HepG2 (cell line): ENCODE data around the gene CCDC7. TPM values are rescaled to one million over a fixed set of nuclear protein-coding genes. Genes with fewer than 3 reads are reported as not detected.

ENCODE experiments used
- ATAC-seq: fragments of 200-7000 bp; cut with Tn5 transposase; 3 replicates; pipeline ENCODE4 v1.9.1; 2020; ENCODE audit warnings: mild to moderate bottlenecking, moderate library complexity
- BruUV-seq: library from RNA; stranded (reverse); fragments of 400-500 nt; replicated peaks from 2 replicates; lab custom pipeline; 2021; lab: Mats Ljungman, UMichigan
- CTCF ChIA-PET: fragments of 300-600 bp; formaldehyde crosslinking; extraction: SDS; loops from one replicate; lab custom pipeline; 2021; ENCODE audit warnings: low total read pairs, inconsistent platforms, low intra/inter-chr PET ratio; lab: Yijun Ruan, JAX
- POLR2A ChIA-PET: fragments of 350-600 bp; sonication (Branson Sonifier 250); formaldehyde crosslinking; loops from one replicate; lab custom pipeline; 2020; ENCODE audit warnings: antibody characterized with exemption, inconsistent platforms; lab: Yijun Ruan, JAX
- DNase-seq: peaks from one replicate; pipeline ENCODE4 v3.0.0-alpha.2; 2015; ENCODE audit warnings: low spot score
- FAIRE-seq: peaks from 3 replicates; lab custom pipeline; 2011; peaks lifted over from hg19 to GRCh38; lab: Jason Lieb, UNC
- H2AFZ ChIP-seq: one replicate; pipeline ENCODE4 v1.6.1; 2011; ENCODE audit warnings: low read length, inconsistent platforms
- H3K27ac ChIP-seq: fragments of 300-600 bp; 3 replicates; pipeline ENCODE4 v1.8.0; 2011; ENCODE audit warnings: mixed run types, mild to moderate bottlenecking, mixed read lengths, low read length, inconsistent platforms; ENCODE audit not compliant: insufficient read depth; ENCODE audit errors: extremely low read length
- H3K27me3 ChIP-seq, 2 experiments: fragments of 200-600 bp in 1 of 2; 2 replicates in 1 of 2; 3 replicates in 1 of 2; pipeline versions ENCODE4 v1.6.0 to v1.8.0; 2011; ENCODE audit warnings: low read length in 2 of 2, mild to moderate bottlenecking in 2 of 2, moderate library complexity in 2 of 2, inconsistent platforms in 1 of 2; ENCODE audit not compliant: insufficient read depth in 2 of 2, control insufficient read depth in 1 of 2
- H3K36me3 ChIP-seq, 2 experiments: fragments of 200-600 bp in 1 of 2; replicated peaks in 1 of 2; 2 replicates in 1 of 2; 3 replicates in 1 of 2; pipeline versions ENCODE4 v1.5.1 to v1.8.0; 2011; ENCODE audit warnings: low read length in 2 of 2, inconsistent platforms in 1 of 2; ENCODE audit not compliant: insufficient read depth in 2 of 2, control insufficient read depth in 1 of 2
- H3K4me1 ChIP-seq: 2 replicates; pipeline ENCODE4 v1.5.1; 2012; ENCODE audit warnings: low read length, inconsistent platforms; ENCODE audit not compliant: insufficient read depth
- H3K4me2 ChIP-seq: 2 replicates; pipeline ENCODE4 v1.6.0; 2011; ENCODE audit warnings: low read depth, low read length, inconsistent platforms
- H3K4me3 ChIP-seq, 3 experiments: fragments of 200-600 bp in 1 of 3; sonication (generic), shearing (Covaris generic) in 1 of 3; replicated peaks in 1 of 3; 2 replicates each; pipeline ENCODE4 v1.5.1; 2011 to 2016; ENCODE audit warnings: low read length in 3 of 3, inconsistent platforms in 2 of 3, low read depth in 2 of 3, mild to moderate bottlenecking in 2 of 3, control low read depth in 1 of 3, mixed read lengths in 1 of 3; ENCODE audit not compliant: insufficient read depth in 1 of 3
- H3K79me2 ChIP-seq: one replicate; pipeline ENCODE4 v1.6.1; 2011; ENCODE audit warnings: low read length, inconsistent platforms; ENCODE audit not compliant: insufficient read depth
- H3K9ac ChIP-seq: 2 replicates; pipeline ENCODE4 v1.6.0; 2011; ENCODE audit warnings: mild to moderate bottlenecking, low read depth, low read length, inconsistent platforms; ENCODE audit not compliant: insufficient read depth
- H3K9me3 ChIP-seq: 2 replicates; pipeline ENCODE4 v1.5.1; 2012; ENCODE audit warnings: mild to moderate bottlenecking, low read length
- H4K20me1 ChIP-seq: 2 replicates; pipeline ENCODE4 v1.6.0; 2011; ENCODE audit warnings: inconsistent platforms, mild to moderate bottlenecking, low read length, moderate library complexity; ENCODE audit not compliant: insufficient read depth
- DRAP1 ChIP-seq: IDR thresholded peaks from 2 replicates; pipeline ENCODE4 v1.6.1; 2016; ENCODE audit warnings: missing genetic modification reagents, missing compliant biosample characterization
- EHMT2 ChIP-seq: fragments of 200-600 bp; sonication (generic); IDR thresholded peaks from 2 replicates; pipeline ENCODE4 v1.7.0; 2017; ENCODE audit warnings: antibody characterized with exemption, low read depth, low read length, borderline replicate concordance
- EZH2 ChIP-seq: conservative IDR thresholded peaks from 2 replicates; pipeline ENCODE4 v1.6.1; 2012; ENCODE audit warnings: mild to moderate bottlenecking, low read depth, low read length, moderate library complexity
- LBX2 ChIP-seq: sonication (generic); formaldehyde crosslinking; IDR thresholded peaks from 2 replicates; pipeline ENCODE4 v1.5.0; 2020; ENCODE audit warnings: missing genetic modification reagents, mild to moderate bottlenecking, borderline replicate concordance
- RNF219 ChIP-seq: sonication (generic); formaldehyde crosslinking; IDR thresholded peaks from 2 replicates; pipeline ENCODE4 v1.5.0; 2020; ENCODE audit warnings: mild to moderate bottlenecking, missing genetic modification reagents
- RORA ChIP-seq: sonication (generic); formaldehyde crosslinking; IDR thresholded peaks from 2 replicates; pipeline ENCODE4 v1.5.0; 2020; ENCODE audit warnings: mild to moderate bottlenecking, missing genetic modification reagents, moderate library complexity
- SMAD9 ChIP-seq: sonication (generic); formaldehyde crosslinking; IDR thresholded peaks from 2 replicates; pipeline ENCODE4 v1.5.1; 2020; ENCODE audit warnings: mild to moderate bottlenecking, missing genetic modification reagents
- SNAPC5 ChIP-seq: sonication (generic); formaldehyde crosslinking; IDR thresholded peaks from 2 replicates; pipeline ENCODE4 v1.8.1; 2023; ENCODE audit warnings: mild to moderate bottlenecking, missing genetic modification reagents, borderline replicate concordance
- ZNF333 ChIP-seq: sonication (generic); formaldehyde crosslinking; IDR thresholded peaks from 2 replicates; pipeline ENCODE4 v1.4.0; 2020; ENCODE audit warnings: mild to moderate bottlenecking, missing genetic modification reagents, borderline replicate concordance
- ZNF562 ChIP-seq: sonication (generic); formaldehyde crosslinking; IDR thresholded peaks from 2 replicates; pipeline ENCODE4 v1.8.0; 2022; ENCODE audit warnings: missing genetic modification reagents, borderline replicate concordance
- ZNF644 ChIP-seq: IDR thresholded peaks from 2 replicates; pipeline ENCODE4 v1.6.1; 2016; ENCODE audit warnings: low read depth
- ZNF773 ChIP-seq: sonication (generic); formaldehyde crosslinking; IDR thresholded peaks from 2 replicates; pipeline ENCODE4 v1.4.0; 2020; ENCODE audit warnings: missing genetic modification reagents, borderline replicate concordance
- ZNF780A ChIP-seq: sonication (generic); formaldehyde crosslinking; IDR thresholded peaks from 2 replicates; pipeline ENCODE4 v1.8.0; 2022; ENCODE audit warnings: mild to moderate bottlenecking, missing genetic modification reagents, moderate library complexity
- WGBS: methylation state at CpG from one replicate; pipeline ENCODE4 v1.1.6; 2017; ENCODE audit warnings: low lambda C conversion rate; 5-methylcytosine and 5-hydroxymethylcytosine counted together
- in situ Hi-C: cut with HindIII; loops from 2 replicates; pipeline ENCODE4 v1.10.0; 2017; ENCODE audit warnings: low pct_unique_long_range_greater_than_20kb; ENCODE audit not compliant: extremely low pct_ligation_motif_present
- intact Hi-C: fragments of 100-400 bp; cut with micrococcal nuclease; formaldehyde crosslinking; loops from one replicate; pipeline ENCODE4 v1.10.0; 2022; ENCODE audit not compliant: unreplicated experiment
- polyA plus RNA-seq, 8 experiments: library from polyadenylated mRNA; depleted of rRNA in 3 of 8; stranded (reverse) in 7 of 8; unstranded in 1 of 8; fragments of >200 nt; fragmentation: Illumina TruSeq in 4 of 8; extraction: Trizol in 4 of 8; gene quantifications; 2 replicates each; pipeline versions ENCODE4 v1.2.1 to v1.2.3, GENCODE V29; 2011 to 2016; ENCODE audit warnings: low read depth in 4 of 8, missing spikeins in 1 of 8, mixed read lengths in 1 of 8; ENCODE audit not compliant: insufficient read depth in 1 of 8
- total RNA-seq, 5 experiments: library from RNA; depleted of rRNA; stranded (reverse); fragments of >200 nt; fragmentation: Illumina TruSeq; extraction: Trizol; gene quantifications; 2 replicates each; pipeline ENCODE4 v1.2.3, GENCODE V29; 2016; ENCODE audit warnings: low read depth in 1 of 5

The CCDC7 gene
- total and polyA plus RNA-seq, 2 of the 13 experiments (the other 11 are each of a cell fraction or from before 2014, with no cell fraction given): 0.40 to 1.8 TPM

DNA sequence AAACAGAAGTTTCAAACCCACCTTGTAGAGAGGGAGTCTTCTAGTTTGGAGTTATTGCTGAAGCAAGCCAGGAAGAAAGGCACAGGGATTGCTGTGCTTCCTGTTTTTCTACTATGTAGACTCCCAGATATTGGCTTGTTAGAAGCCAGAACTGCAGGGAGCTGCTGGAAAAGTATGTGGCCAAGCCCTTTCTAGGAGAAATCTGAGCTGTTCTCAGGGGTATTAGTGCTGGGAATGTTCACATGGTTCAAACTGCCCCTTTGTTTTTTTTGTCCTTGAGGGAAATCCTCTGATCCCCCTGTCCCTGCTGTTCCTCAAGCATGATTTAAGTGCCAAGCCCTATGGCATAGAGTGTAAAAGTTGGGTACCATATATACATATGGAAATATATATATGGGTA, 184.0 kb downstream of the CCDC7 start (continued):
- TF ChIP-seq SNAPC5 (no peak), ZNF562 (CRISPR knock-in tag) (no peak), EHMT2 (no peak), ZNF773 (CRISPR knock-in tag) (no peak), ZNF780A (no peak), SMAD9 (CRISPR knock-in tag) (no peak), EZH2 (no peak)

DNA sequence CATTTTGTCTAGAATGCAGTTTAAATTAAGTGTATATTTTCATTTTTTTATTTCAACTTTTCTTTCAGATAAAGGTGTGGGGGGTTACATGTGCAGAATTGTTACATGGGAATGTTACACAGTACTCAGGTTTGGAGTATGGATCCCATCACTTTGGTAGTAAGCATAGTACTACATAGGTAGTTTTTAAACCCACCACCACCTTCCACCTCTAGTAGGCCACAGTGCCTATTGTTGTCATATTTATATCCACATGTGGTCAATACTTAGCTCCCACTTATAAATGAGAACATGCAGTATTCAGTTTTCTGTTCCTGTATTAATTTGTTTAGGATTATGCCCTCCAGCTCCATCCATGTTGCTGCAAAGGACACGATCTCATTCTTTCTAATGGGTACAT, 200.6 kb downstream of the CCDC7 start:
- 0% methylated on average over 1 of the region's 1 CpG for whole genome bisulfite sequencing
- H3K36me3 ChIP-seq: no peaks in the 10 kb centered on the region
- in situ Hi-C loops: no loop called here

More for the DNA sequence above, 200.6 kb downstream of the CCDC7 start:
- no peaks in the 10 kb centered on the region for H4K20me1 ChIP-seq
- H2AFZ ChIP-seq: no peak overlapping the region
- intact Hi-C loops: no loop called here
- FAIRE-seq (no peak), ATAC-seq (peak; percentile 41; the same call in 1 of the 3 replicates), DNase-seq (no peak)
- no peaks in the 10 kb centered on the region for H3K4me1 ChIP-seq
- BruUV-seq: no TSS peak
- H3K4me2 ChIP-seq: no peak overlapping the region
- H3K27ac ChIP-seq: no peak overlapping the region
- H3K79me2 ChIP-seq: no peaks in the 10 kb centered on the region
- H3K9ac ChIP-seq: no peak overlapping the region
- H3K4me3 ChIP-seq: no peak overlapping the region
- no peak for TF ChIP-seq DRAP1 (CRISPR knock-in tag)
- TF ChIP-seq ZNF333 (CRISPR knock-in tag): no peak
- TF ChIP-seq RORA: no peak
- no peak for TF ChIP-seq LBX2 (CRISPR knock-in tag)
- no peak for TF ChIP-seq ZNF644 (CRISPR knock-in tag)
- no peak for TF ChIP-seq ZNF780A
- no peak for TF ChIP-seq RNF219 (CRISPR knock-in tag)
- H3K27me3 ChIP-seq: no peaks in the 10 kb centered on the region
- ChIA-PET POLR2A (no interaction called here), CTCF (no interaction called here)
- H3K9me3 ChIP-seq: no peaks in the 10 kb centered on the region
